ENCODE measurements around the gene EIF3J.
A peak's percentile ranks its signal among the peaks of the same experiment; 100 is the strongest.
"Not testable (repeated sequence)": the region's sequence is repeated elsewhere in the genome, so short reads cannot be mapped to it uniquely, and the experiment has no call there.

Gene EIF3J

GRCh38 chr15:44529864-44530604, 6.9 kb upstream of the EIF3J start:
- POLR2A ChIA-PET (ENCODE audit: low non-redundant PET), result no interaction called here

GRCh38 chr15:44530653-44531052, 6.3 kb upstream of the EIF3J start:
- TF ChIP-seq CTCF (conservative IDR thresholded peaks at IDR 0.05; ENCODE audit: low read depth), result no peak
- CTCF ChIA-PET, result interaction anchor here (0.7 kb wide), 2 partner anchors 16 to 85 kb away, joined by 3 to 4 read pairs; no protein-coding TSS in a partner anchor
- no peak for DNase-seq (ENCODE audit: low spot score)
- no peak overlapping the region for H3K27ac ChIP-seq
- POLR2A ChIA-PET (ENCODE audit: low non-redundant PET), result no interaction called here

More at GRCh38 chr15:44529864-44530604, 6.9 kb upstream of the EIF3J start:
- CTCF ChIA-PET, result interaction anchor here (0.7 kb wide), 2 partner anchors 16 to 85 kb away, joined by 3 to 4 read pairs; no protein-coding TSS in a partner anchor
- H3K27ac ChIP-seq, result no peak overlapping the region
- TF ChIP-seq CTCF (conservative IDR thresholded peaks at IDR 0.05; ENCODE audit: low read depth), result no peak
- no peak for DNase-seq (ENCODE audit: low spot score)

- POLR2A ChIA-PET (ENCODE audit: low non-redundant PET); CTCF ChIA-PET; DNase-seq (ENCODE audit: low spot score): not testable (repeated sequence)
- H3K27ac ChIP-seq, result peak overlapping the region; percentile 28
Observed at GRCh38 chr15:44532275-44532674, 4.7 kb upstream of the EIF3J start.

- DNase-seq (ENCODE audit: low spot score), result no peak
- peak overlapping the region; percentile 28 for H3K27ac ChIP-seq
- ChIA-PET CTCF (no interaction called here), POLR2A (ENCODE audit: low non-redundant PET) (no interaction called here)
- 0 out of 2 replicates have a peak, but pooled peaks have one; percentile 19 for TF ChIP-seq CTCF (conservative IDR thresholded peaks at IDR 0.05; ENCODE audit: low read depth)
Observed at GRCh38 chr15:44532689-44533088, 4.3 kb upstream of the EIF3J start.

- CTCF ChIA-PET, result no interaction called here
- POLR2A ChIA-PET (ENCODE audit: low non-redundant PET), result no interaction called here
- H3K27ac ChIP-seq, result peak overlapping the region; percentile 100
- no peak for DNase-seq (ENCODE audit: low spot score)
- TF ChIP-seq CTCF (conservative IDR thresholded peaks at IDR 0.05; ENCODE audit: low read depth), result no peak
Observed at GRCh38 chr15:44535092-44535491, 1.9 kb upstream of the EIF3J start.

GRCh38 chr15:44535523-44536301, 1.2 kb upstream of the EIF3J start:
- CTCF ChIA-PET, result no interaction called here
- peak overlapping the region; percentile 100 for H3K27ac ChIP-seq
- no peak for TF ChIP-seq CTCF (conservative IDR thresholded peaks at IDR 0.05; ENCODE audit: low read depth)
- DNase-seq (ENCODE audit: low spot score), result peak; percentile 19
- POLR2A ChIA-PET (ENCODE audit: low non-redundant PET), result no interaction called here
